ENCODE results near the gene NRG3.
A peak's percentile ranks its signal among the peaks of the same experiment; 100 is the strongest.
"Not testable (repeated sequence)": the region's sequence is repeated elsewhere in the genome, so short reads cannot be mapped to it uniquely, and the experiment has no call there.

Gene NRG3

DNA sequence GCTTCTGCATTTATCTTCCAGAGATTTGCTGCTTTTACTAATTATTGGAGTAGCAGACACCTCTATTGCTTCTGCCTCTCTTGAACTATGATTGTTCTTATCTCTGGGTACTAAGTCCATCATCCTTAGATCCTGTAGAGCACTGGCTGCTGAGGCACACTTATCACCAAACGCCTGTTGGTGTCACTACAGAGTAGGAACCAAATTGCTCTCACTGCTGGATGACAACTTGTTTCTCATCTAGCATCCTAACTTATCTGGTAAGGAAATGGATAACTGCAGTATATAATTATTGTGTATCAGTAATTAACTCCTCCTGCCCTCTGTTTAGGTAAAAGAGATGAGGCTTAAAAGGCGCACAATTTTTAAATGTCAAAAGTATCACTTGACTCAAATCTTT lies 1059.4 kb downstream of the NRG3 start:
- Histone ChIP-seq H3K36me3 (ENCODE audit: insufficient read depth, low read length) (no peaks in the 10 kb centered on the region), H3K4me1 (ENCODE audit: control insufficient read depth, insufficient read depth, low read length) (no peaks in the 10 kb centered on the region), H3K9ac (ENCODE audit: low read depth, low read length) (no peak overlapping the region), H3K9me3 (replicated peaks; ENCODE audit: low read length) (no peaks in the 10 kb centered on the region), H3K27me3 (ENCODE audit: control insufficient read depth, insufficient read depth, low read length) (no peaks in the 10 kb centered on the region), H3K4me2 (ENCODE audit: low read length) (no peak overlapping the region), H3K4me3 (ENCODE audit: low read length) (no peak overlapping the region)

DNA sequence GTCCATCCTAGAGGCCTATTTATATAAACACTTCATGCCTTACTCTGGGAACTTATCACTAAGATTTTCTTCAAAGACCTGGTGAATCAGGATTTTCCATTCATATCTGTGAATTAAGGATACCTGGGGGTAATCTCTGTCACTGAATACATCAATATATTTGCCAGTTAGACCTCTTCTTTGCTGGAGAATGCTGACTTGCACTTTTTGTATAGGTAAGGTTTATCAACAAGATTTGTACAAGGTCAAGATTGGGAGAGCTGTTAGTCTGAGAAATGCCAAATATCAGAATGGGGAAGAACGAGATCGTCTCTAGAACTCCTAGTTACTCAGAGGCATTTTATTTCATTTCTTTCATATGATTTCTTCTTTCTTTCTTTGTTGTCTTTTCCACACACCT lies 1060.0 kb downstream of the NRG3 start:
- H3K4me2 ChIP-seq (ENCODE audit: low read length): no peak overlapping the region
- no peak overlapping the region for H3K9ac ChIP-seq (ENCODE audit: low read depth, low read length)
- H3K4me1 ChIP-seq (ENCODE audit: control insufficient read depth, insufficient read depth, low read length): no peaks in the 10 kb centered on the region
- no peaks in the 10 kb centered on the region for H3K36me3 ChIP-seq (ENCODE audit: insufficient read depth, low read length)
- no peaks in the 10 kb centered on the region for H3K27me3 ChIP-seq (ENCODE audit: control insufficient read depth, insufficient read depth, low read length)
- no peaks in the 10 kb centered on the region for H3K9me3 ChIP-seq (replicated peaks; ENCODE audit: low read length)
- H3K4me3 ChIP-seq (ENCODE audit: low read length): no peak overlapping the region

DNA sequence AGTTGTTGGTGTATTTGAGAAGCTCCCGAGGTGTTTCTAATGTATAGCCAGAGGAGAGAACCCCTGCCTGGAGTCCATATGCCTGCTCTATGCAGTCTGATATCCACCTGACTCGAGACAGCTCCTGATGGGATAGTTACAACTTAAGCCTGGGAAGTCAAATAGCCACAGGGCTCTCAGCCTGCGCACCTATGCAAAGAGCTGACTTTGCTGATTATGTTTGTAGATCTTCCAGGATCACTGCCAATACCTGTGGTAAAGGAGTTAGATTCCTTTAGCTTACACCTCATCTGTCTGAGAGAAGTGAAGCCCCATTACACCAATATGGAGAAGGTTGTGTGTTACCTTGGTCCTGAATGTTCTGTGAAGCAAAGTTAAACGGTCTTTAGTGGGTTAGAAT lies 1063.3 kb downstream of the NRG3 start:
- no peak overlapping the region for H3K9ac ChIP-seq (ENCODE audit: low read depth, low read length)
- peaks cover 12% of the 10 kb centered on the region for H3K4me1 ChIP-seq (ENCODE audit: control insufficient read depth, insufficient read depth, low read length)
- H3K27me3 ChIP-seq (ENCODE audit: control insufficient read depth, insufficient read depth, low read length): no peaks in the 10 kb centered on the region
- H3K9me3 ChIP-seq (replicated peaks; ENCODE audit: low read length): no peaks in the 10 kb centered on the region
- no peaks in the 10 kb centered on the region for H3K36me3 ChIP-seq (ENCODE audit: insufficient read depth, low read length)
- H3K4me3 ChIP-seq (ENCODE audit: low read length): no peak overlapping the region
- H3K4me2 ChIP-seq (ENCODE audit: low read length): no peak overlapping the region

GRCh38 chr10:82942286-82943099 lies 1067.5 kb downstream of the NRG3 start:
- Histone ChIP-seq H3K4me1 (ENCODE audit: control insufficient read depth, insufficient read depth, low read length) (peaks cover 15% of the 10 kb centered on the region), H3K9me3 (replicated peaks; ENCODE audit: low read length) (no peaks in the 10 kb centered on the region), H3K36me3 (ENCODE audit: insufficient read depth, low read length) (no peaks in the 10 kb centered on the region), H3K9ac (ENCODE audit: low read depth, low read length) (no peak overlapping the region), H3K4me2 (ENCODE audit: low read length) (peak overlapping the region; percentile 28), H3K4me3 (ENCODE audit: low read length) (no peak overlapping the region), H3K27me3 (ENCODE audit: control insufficient read depth, insufficient read depth, low read length) (no peaks in the 10 kb centered on the region)

- peak overlapping the region; percentile 30 for H3K4me3 ChIP-seq (ENCODE audit: low read length)
- H3K9me3 ChIP-seq (replicated peaks; ENCODE audit: low read length): no peaks in the 10 kb centered on the region
- H3K4me1 ChIP-seq (ENCODE audit: control insufficient read depth, insufficient read depth, low read length): peaks cover 15% of the 10 kb centered on the region
- H3K9ac ChIP-seq (ENCODE audit: low read depth, low read length): no peak overlapping the region
- no peaks in the 10 kb centered on the region for H3K27me3 ChIP-seq (ENCODE audit: control insufficient read depth, insufficient read depth, low read length)
- peak overlapping the region; percentile 28 for H3K4me2 ChIP-seq (ENCODE audit: low read length)
- H3K36me3 ChIP-seq (ENCODE audit: insufficient read depth, low read length): no peaks in the 10 kb centered on the region
Measured at GRCh38 chr10:82943142-82943541, 1068.1 kb downstream of the NRG3 start.

DNA sequence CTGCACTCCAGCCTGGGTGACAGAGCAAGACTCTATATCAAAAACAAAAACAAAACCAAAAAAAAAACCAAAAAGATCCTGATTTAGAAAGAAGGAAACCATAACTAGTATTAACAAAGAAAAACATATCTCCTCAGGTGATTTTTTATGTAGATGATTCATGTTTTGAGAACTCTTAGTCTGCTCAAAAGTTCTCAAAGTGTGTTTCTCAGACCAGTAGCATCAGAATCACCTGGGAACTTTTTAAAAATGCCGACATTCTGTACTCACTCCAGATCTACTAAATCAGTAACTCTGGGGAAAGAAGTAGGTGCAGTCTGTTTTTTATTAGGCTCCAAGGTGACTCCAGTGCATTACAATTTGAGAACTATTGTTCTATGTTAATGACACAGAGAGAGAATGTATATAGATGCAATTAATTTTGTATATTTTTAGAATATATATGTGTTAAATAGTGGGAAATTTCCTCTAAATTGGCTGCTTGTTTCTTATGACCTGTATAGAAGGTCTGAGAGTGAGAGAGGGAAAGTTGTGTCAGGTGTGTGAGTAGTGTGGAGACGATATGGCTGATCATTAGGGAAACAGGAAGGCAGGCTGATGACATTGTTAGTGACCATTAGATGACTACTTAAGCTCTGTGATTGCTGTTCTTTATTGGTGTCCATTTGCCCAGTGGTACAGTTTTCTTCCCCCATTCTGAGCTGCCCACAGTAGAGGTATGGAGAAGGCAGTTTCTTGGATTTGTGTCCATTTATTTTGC lies 1075.0 kb downstream of the NRG3 start:
- Histone ChIP-seq H3K4me3 (ENCODE audit: low read length) (no peak overlapping the region), H3K4me2 (ENCODE audit: low read length) (no peak overlapping the region), H3K9ac (ENCODE audit: low read depth, low read length) (no peak overlapping the region), H3K36me3 (ENCODE audit: insufficient read depth, low read length) (no peaks in the 10 kb centered on the region), H3K4me1 (ENCODE audit: control insufficient read depth, insufficient read depth, low read length) (no peaks in the 10 kb centered on the region), H3K27me3 (ENCODE audit: control insufficient read depth, insufficient read depth, low read length) (no peaks in the 10 kb centered on the region), H3K9me3 (replicated peaks; ENCODE audit: low read length) (no peaks in the 10 kb centered on the region)

GRCh38 chr10:82953331-82953730 lies 1078.3 kb downstream of the NRG3 start:
- no peak overlapping the region for H3K9ac ChIP-seq (ENCODE audit: low read depth, low read length)
- no peaks in the 10 kb centered on the region for H3K4me1 ChIP-seq (ENCODE audit: control insufficient read depth, insufficient read depth, low read length)
- no peaks in the 10 kb centered on the region for H3K36me3 ChIP-seq (ENCODE audit: insufficient read depth, low read length)
- H3K27me3 ChIP-seq (ENCODE audit: control insufficient read depth, insufficient read depth, low read length): no peaks in the 10 kb centered on the region
- H3K4me2 ChIP-seq (ENCODE audit: low read length): no peak overlapping the region
- no peaks in the 10 kb centered on the region for H3K9me3 ChIP-seq (replicated peaks; ENCODE audit: low read length)
- no peak overlapping the region for H3K4me3 ChIP-seq (ENCODE audit: low read length)

- no peak overlapping the region for H3K9ac ChIP-seq (ENCODE audit: low read depth, low read length)
- no peaks in the 10 kb centered on the region for H3K9me3 ChIP-seq (replicated peaks; ENCODE audit: low read length)
- H3K27me3 ChIP-seq (ENCODE audit: control insufficient read depth, insufficient read depth, low read length): no peaks in the 10 kb centered on the region
- H3K4me3 ChIP-seq (ENCODE audit: low read length): no peak overlapping the region
- H3K4me2 ChIP-seq (ENCODE audit: low read length): no peak overlapping the region
- no peaks in the 10 kb centered on the region for H3K36me3 ChIP-seq (ENCODE audit: insufficient read depth, low read length)
- H3K4me1 ChIP-seq (ENCODE audit: control insufficient read depth, insufficient read depth, low read length): no peaks in the 10 kb centered on the region
Measured at GRCh38 chr10:82953909-82954308, 1078.9 kb downstream of the NRG3 start.

GRCh38 chr10:82960421-82961060 lies 1085.5 kb downstream of the NRG3 start:
- not testable (repeated sequence) for H3K36me3 ChIP-seq (ENCODE audit: insufficient read depth, low read length); H3K4me3 ChIP-seq (ENCODE audit: low read length); H3K9me3 ChIP-seq (replicated peaks; ENCODE audit: low read length); H3K9ac ChIP-seq (ENCODE audit: low read depth, low read length); H3K27me3 ChIP-seq (ENCODE audit: control insufficient read depth, insufficient read depth, low read length); H3K4me1 ChIP-seq (ENCODE audit: control insufficient read depth, insufficient read depth, low read length); H3K4me2 ChIP-seq (ENCODE audit: low read length)

- H3K4me2 ChIP-seq (ENCODE audit: low read length): no peak overlapping the region
- H3K36me3 ChIP-seq (ENCODE audit: insufficient read depth, low read length): no peaks in the 10 kb centered on the region
- H3K9me3 ChIP-seq (replicated peaks; ENCODE audit: low read length): no peaks in the 10 kb centered on the region
- H3K4me3 ChIP-seq (ENCODE audit: low read length): no peak overlapping the region
- no peaks in the 10 kb centered on the region for H3K4me1 ChIP-seq (ENCODE audit: control insufficient read depth, insufficient read depth, low read length)
- no peaks in the 10 kb centered on the region for H3K27me3 ChIP-seq (ENCODE audit: control insufficient read depth, insufficient read depth, low read length)
- no peak overlapping the region for H3K9ac ChIP-seq (ENCODE audit: low read depth, low read length)
Measured at GRCh38 chr10:82961864-82962263, 1086.9 kb downstream of the NRG3 start.

GRCh38 chr10:82966130-82966529 lies 1091.1 kb downstream of the NRG3 start:
- Histone ChIP-seq H3K9ac (ENCODE audit: low read depth, low read length) (no peak overlapping the region), H3K4me3 (ENCODE audit: low read length) (no peak overlapping the region), H3K9me3 (replicated peaks; ENCODE audit: low read length) (no peaks in the 10 kb centered on the region), H3K36me3 (ENCODE audit: insufficient read depth, low read length) (no peaks in the 10 kb centered on the region), H3K4me2 (ENCODE audit: low read length) (no peak overlapping the region), H3K27me3 (ENCODE audit: control insufficient read depth, insufficient read depth, low read length) (no peaks in the 10 kb centered on the region), H3K4me1 (ENCODE audit: control insufficient read depth, insufficient read depth, low read length) (no peaks in the 10 kb centered on the region)

Measured in skeletal muscle satellite cell (primary cell).